ENCODE measurements around the gene NCS1. TPM values are rescaled to one million over a fixed set of nuclear protein-coding genes. Genes with fewer than 3 reads are reported as not detected.

Gene NCS1
- polyA plus RNA-seq, 3 donors: not detected

- DNase-seq: peak; percentile 46 to 63 (median 52)
- Histone ChIP-seq H2AFZ (ENCODE audit: insufficient read depth, low read depth, low read length, poor library complexity, severe bottlenecking) (peak overlapping the region; percentile 67), H3K9ac (ENCODE audit: insufficient read depth, low read length, poor library complexity, severe bottlenecking) (peak overlapping the region; percentile 66), H3K4me2 (replicated peaks; ENCODE audit: extremely low read depth, low read length, poor library complexity, severe bottlenecking) (peak overlapping the region; percentile 43), H3K36me3 (replicated peaks in 1 of 2; ENCODE audit: control insufficient read depth in 1 of 2, insufficient read depth in 2 of 2, low read length in 2 of 2) (peaks cover 45 to 72% of the 10 kb centered on the region in 2 donors), H3K27ac (ENCODE audit: low read depth in 1 of 2, low read length in 2 of 2) (peak overlapping the region; percentile 79 to 94), H3K79me2 (ENCODE audit: insufficient read depth, low read length) (no peaks in the 10 kb centered on the region), H3K9me3 (replicated peaks in 1 of 2; ENCODE audit: control insufficient read depth in 1 of 2, insufficient read depth in 1 of 2, low read length in 2 of 2) (no peaks in the 10 kb centered on the region), H3K4me1 (ENCODE audit: control insufficient read depth in 1 of 2, insufficient read depth in 2 of 2, low read length in 2 of 2) (peaks cover 26 to 31% of the 10 kb centered on the region in 2 donors), H4K20me1 (ENCODE audit: insufficient read depth, low read length) (no peaks in the 10 kb centered on the region), H3K27me3 (ENCODE audit: control insufficient read depth in 2 of 2, insufficient read depth in 2 of 2, low read length in 2 of 2) (no peaks in the 10 kb centered on the region), H3K4me3 (replicated peaks in 1 of 3; ENCODE audit: low read depth in 2 of 3, low read length in 3 of 3) (peak overlapping the region in 2 of 3 experiments; percentile 6 to 43)
- intact Hi-C loops (cut with micrococcal nuclease): no loop called here
- no peak for TF ChIP-seq CTCF (IDR thresholded peaks at IDR 0.05)
- Mint-ChIP-seq H3K27me3 (ENCODE audit: low read depth in 3 of 3) (peaks cover 0 to 2% (median 0%) of the 10 kb centered on the region in 3 donors), H3K27ac (peak overlapping the region; percentile 94 to 100 (median 96)), H3K4me1 (peaks cover 36% of the 10 kb centered on the region), H3K4me3 (peak overlapping the region; percentile 59 to 87), H3K36me3 (peaks cover 62 to 87% of the 10 kb centered on the region in 2 donors), H3K9me3 (no peaks in the 10 kb centered on the region)
- 0% methylated on average over 4 of the region's 6 CpGs for WGBS (ENCODE audit: insufficient coverage)
These were observed 44.0 kb upstream of the NCS1 start for GRCh38 chr9:130128251-130128650.

- H4K20me1 ChIP-seq (ENCODE audit: insufficient read depth, low read length): no peaks in the 10 kb centered on the region
- H3K4me3 ChIP-seq (replicated peaks in 1 of 3; ENCODE audit: low read depth in 2 of 3, low read length in 3 of 3): peak overlapping the region in 2 of 3 experiments; percentile 6 to 43
- H3K27me3 Mint-ChIP-seq (ENCODE audit: low read depth in 3 of 3): peaks cover 0 to 2% (median 0%) of the 10 kb centered on the region in 3 donors
- peak overlapping the region; percentile 94 to 100 (median 96) for H3K27ac Mint-ChIP-seq
- peak; percentile 82 to 88 (median 83) for DNase-seq
- H3K4me1 Mint-ChIP-seq: peaks cover 36% of the 10 kb centered on the region
- H3K4me2 ChIP-seq (replicated peaks; ENCODE audit: extremely low read depth, low read length, poor library complexity, severe bottlenecking): peak overlapping the region; percentile 43
- H2AFZ ChIP-seq (ENCODE audit: insufficient read depth, low read depth, low read length, poor library complexity, severe bottlenecking): peak overlapping the region; percentile 67
- H3K27me3 ChIP-seq (ENCODE audit: control insufficient read depth in 2 of 2, insufficient read depth in 2 of 2, low read length in 2 of 2): no peaks in the 10 kb centered on the region
- peak overlapping the region; percentile 66 for H3K9ac ChIP-seq (ENCODE audit: insufficient read depth, low read length, poor library complexity, severe bottlenecking)
- peak overlapping the region; percentile 59 to 87 for H3K4me3 Mint-ChIP-seq
- peaks cover 26 to 31% of the 10 kb centered on the region in 2 donors for H3K4me1 ChIP-seq (ENCODE audit: control insufficient read depth in 1 of 2, insufficient read depth in 2 of 2, low read length in 2 of 2)
- no peak for TF ChIP-seq CTCF (IDR thresholded peaks at IDR 0.05)
- peaks cover 63 to 87% of the 10 kb centered on the region in 2 donors for H3K36me3 Mint-ChIP-seq
- WGBS (ENCODE audit: insufficient coverage): 3% methylated on average over 11 of the region's 14 CpGs
- no peaks in the 10 kb centered on the region for H3K9me3 Mint-ChIP-seq
- H3K27ac ChIP-seq (ENCODE audit: low read depth in 1 of 2, low read length in 2 of 2): peak overlapping the region; percentile 79 to 94
- no peaks in the 10 kb centered on the region for H3K9me3 ChIP-seq (replicated peaks in 1 of 2; ENCODE audit: control insufficient read depth in 1 of 2, insufficient read depth in 1 of 2, low read length in 2 of 2)
- intact Hi-C loops (cut with micrococcal nuclease): no loop called here
- H3K79me2 ChIP-seq (ENCODE audit: insufficient read depth, low read length): no peaks in the 10 kb centered on the region
- H3K36me3 ChIP-seq (replicated peaks in 1 of 2; ENCODE audit: control insufficient read depth in 1 of 2, insufficient read depth in 2 of 2, low read length in 2 of 2): peaks cover 46 to 72% of the 10 kb centered on the region in 2 donors
These were observed 43.3 kb upstream of the NCS1 start for GRCh38 chr9:130128733-130129431.
